Measurements from ENCODE around the gene GAS2L1.

The GAS2L1 gene

DNA sequence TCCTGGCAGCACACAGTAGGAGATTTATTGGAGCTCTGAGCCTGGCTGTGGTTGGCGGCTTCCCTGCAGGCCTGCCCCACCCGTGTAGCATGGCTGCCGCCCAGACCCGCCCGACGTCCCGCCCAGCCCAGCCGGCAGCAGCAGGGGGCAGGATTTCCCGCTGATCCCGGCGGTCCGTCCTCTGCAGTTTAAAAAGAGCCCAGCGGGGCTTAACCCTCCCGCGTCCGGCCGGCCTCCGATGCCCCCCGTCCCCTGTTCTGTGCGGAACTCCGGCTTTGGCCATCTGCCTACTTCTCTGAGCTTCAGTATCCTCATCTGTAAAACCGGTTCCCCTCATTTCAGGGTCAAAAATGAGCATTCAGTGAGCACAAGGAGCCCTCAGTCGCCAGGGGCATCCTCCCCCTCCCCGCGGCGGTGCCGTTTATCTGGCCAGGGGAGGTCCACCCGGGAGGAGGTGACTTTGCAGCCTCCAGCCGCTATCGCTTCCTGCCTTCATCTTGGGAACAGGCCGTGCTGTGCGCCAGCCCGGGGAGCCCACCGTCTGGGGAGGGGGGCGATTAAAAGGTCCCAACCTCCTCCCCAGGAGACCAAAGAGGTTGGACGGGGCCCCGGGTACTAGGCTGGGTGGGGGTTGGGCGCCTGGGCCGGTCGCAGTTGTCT lies at the start of gene GAS2L1:
GAS2L1 (plus strand) TSS at position 476 of the 660 bp plus-strand sequence. CDS start 1,456 bp downstream, outside the sequence.
- peak; percentile 64 to 76 for DNase-seq

DNA sequence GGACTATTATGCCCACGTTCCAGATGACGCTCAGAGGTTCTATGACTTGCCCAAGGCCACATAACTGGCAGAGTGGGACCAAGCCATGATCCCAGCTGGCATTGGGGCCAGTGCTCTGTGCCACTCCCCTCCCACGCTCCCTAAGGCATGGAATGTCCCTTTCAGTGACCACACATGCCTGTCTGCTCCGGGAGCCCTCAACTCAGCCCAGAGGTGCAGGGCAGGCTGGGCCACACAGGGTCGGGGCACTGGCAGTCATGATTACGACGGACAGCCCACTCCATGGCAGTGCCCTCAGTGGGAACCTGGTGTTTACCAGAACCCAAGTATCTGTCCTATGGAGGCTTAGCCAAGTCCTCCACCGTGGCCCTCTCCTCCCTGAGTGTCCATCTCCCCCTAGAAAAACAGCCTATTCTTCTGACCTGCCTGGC lies 48.7 kb upstream of the GAS2L1 start:
- DNase-seq: no peak

DNA sequence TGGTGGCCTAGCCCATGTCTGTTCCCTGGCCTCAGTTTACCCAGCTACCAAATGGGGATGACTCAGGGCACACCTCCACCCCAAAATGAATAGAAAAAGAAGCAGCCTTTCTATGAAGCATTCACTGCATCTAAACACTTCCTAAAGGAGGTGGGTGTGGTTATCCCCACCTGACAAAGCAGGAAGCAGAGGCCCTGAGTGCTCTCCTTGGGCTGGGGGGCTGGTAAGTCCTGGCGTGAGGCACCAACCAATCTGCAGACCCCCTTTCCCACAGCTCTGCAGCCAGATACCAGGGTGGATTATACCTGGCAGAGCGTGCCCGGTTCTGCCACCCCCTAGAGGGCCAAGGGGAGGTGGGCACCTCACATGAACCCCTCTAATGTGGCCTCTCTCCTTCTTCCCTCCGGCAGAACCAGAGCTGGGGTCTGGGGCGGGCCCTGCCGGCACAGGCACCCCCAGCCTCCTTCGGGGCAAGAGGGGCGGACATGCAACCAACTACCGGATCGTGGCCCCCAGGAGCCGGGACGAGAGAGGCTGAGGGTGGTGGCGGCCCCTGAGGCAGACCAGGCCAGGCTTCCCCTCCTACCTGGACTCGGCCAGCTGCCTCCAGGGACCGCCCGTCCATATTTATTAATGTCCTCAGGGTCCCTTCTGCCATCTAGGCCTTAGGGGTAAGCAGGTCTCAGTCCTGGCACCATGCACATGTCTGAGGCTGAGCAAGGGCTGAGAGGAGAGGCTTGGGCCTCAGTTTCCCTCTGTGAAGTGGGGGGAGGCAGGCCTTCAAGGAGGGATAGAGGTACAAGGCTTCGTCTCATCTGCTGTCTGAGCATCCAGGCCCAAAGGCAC lies 47.8 kb upstream of the GAS2L1 start:
- no peak for DNase-seq

DNA sequence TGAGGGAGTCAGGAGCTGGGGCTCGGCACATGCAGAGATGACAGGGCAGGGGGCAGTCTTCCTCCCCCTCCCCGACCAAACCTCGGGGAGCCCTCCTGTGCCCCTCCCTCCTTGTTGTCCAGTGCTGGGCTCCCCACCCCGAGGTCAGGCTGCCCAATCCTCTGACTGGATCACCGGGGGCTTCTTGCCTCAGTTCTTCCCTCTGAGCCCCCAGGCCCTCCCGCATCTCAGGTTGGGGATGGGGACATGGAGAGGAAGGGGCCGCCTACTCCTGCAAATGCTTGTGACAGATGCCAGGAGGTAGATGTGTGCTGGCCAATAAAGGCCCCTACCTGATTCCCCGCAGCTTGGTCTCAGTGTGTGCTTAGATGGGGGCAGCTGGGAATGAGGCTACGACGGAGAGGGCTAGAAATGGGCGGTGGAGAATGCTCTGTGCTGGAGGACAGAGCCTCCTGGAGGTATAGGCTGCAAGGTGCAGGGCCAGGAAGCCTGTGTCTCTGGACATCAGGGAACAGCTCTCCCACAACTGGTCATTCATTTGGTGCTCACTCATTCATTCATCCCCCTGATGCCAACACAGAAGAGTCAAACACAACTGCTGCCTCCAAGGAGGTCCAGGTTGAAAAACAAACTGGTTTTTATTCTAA lies 47.1 kb upstream of the GAS2L1 start:
- DNase-seq: no peak

DNA sequence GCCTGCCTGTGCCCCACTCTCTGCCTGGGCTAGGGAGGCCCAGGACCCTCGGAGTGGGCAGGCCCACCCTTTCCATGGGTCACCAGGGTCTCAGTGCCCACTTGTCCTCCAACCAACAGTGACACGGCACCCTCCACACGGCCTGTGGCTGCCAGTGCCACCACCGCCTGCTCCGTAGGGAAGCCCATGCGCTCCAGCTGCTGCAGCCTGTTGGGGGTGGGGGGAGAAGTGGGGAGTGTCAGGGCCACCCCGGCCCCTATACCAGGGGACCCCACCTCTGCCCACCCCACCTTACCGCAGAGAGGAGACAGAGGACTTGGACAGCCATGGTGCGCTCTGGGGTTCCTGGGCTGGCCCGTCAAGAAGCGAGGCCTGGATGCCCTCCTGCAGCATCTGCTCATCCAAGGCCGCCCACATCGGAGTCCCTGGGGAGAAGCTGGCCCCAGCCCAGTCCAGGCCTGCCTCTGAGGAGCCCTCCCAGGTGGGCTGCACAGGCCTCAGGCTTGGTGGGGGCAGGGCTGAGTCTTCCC lies 46.4 kb upstream of the GAS2L1 start:
- no peak for DNase-seq

DNA sequence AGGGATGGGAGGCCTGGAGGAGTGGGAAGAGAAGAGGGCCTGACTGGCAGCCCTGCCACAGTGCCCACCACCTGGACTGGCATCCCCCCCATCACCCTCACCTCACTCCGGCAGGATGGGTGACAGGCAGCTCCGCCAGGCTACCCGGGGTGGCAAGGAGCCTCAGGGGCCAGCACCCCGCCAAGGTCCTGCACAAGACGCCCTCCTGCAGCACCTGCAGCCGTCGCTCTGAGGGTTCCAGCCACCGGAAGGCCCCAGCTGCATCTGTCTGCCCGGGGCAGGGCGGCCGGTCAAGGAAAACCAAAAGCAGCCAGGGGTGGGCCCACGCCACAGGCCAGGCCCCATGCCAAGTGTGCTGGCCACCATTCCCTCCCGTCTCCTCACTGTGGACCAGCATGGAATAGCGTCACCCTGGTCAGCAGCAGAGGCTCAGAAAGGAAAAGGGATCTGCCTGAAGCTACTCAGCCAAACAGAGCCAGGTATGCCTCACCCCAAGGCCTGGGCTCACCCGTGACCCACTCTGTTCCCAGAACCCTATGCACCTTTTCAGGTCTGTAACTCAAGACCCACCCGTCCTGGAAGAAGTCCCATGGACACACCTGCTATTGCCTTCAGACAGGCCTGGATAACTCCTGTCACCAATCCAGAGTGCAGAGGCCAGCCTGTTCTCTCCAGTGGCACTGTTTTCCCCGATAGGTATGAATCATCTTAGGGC lies 45.7 kb upstream of the GAS2L1 start:
- DNase-seq: no peak

DNA sequence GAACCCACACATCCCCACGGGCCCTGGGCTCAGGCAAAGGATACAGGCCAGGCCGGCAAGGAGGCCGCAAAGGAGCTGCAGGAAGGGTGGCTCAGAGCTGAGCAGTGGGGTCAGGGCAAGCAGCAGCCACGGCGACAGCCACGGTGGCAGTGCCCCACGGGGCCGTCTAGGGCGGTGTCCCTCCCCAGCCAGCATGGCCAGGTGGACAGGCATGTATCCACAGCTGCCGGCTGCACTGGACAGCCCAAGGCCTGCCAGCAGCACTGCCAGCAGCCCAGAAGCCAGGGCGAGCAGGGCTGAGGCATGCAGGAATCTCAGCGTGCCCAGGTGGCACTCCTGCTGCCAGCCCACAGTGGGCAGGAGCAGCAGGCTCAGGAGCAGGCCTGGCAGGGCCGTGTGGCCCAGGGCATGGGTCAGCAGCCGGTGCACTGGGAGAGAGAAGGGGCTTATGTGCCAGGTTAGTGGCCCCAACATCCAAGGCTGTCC lies 42.6 kb upstream of the GAS2L1 start:
- DNase-seq: no peak

DNA sequence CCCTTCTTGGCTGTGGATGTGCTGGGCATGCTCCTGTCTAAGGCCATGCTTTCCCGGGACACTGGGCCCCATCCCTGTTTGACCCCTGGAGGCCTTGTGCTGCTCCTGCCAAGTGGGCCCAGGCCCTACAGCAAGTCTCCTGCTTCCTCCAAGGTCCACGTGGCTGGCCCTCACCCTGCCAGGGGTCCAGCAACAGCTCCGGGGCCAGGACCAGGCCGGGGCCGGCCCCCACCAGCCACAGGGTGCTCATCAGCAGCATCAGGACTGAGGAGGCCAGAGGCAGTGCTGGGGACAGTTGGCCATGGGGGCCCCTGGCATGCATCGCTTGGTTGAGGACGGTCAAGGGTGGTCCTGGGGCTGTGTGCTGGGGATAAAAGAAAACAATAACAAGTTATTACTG lies 41.1 kb upstream of the GAS2L1 start:
- no peak for DNase-seq

DNA sequence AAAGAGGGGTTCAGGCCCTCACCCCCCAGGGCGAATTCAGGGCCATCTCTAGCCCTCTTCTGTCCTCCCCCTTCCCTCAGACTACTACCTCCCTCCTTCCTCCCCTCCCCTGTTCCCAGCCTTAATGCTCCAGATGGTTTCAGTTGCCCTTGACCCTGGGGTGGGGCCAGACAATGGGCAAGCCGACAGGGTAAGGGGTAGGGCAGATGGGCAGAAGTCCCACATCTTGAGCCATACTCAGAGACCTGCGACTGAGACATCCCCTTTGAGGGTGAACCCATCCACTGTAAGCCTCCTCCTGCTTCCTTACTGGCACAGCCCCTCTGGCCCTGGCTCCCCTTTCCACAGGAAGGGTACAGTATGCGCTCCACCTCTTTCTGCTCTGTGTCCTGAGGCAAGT lies 40.5 kb upstream of the GAS2L1 start:
- no peak for DNase-seq

DNA sequence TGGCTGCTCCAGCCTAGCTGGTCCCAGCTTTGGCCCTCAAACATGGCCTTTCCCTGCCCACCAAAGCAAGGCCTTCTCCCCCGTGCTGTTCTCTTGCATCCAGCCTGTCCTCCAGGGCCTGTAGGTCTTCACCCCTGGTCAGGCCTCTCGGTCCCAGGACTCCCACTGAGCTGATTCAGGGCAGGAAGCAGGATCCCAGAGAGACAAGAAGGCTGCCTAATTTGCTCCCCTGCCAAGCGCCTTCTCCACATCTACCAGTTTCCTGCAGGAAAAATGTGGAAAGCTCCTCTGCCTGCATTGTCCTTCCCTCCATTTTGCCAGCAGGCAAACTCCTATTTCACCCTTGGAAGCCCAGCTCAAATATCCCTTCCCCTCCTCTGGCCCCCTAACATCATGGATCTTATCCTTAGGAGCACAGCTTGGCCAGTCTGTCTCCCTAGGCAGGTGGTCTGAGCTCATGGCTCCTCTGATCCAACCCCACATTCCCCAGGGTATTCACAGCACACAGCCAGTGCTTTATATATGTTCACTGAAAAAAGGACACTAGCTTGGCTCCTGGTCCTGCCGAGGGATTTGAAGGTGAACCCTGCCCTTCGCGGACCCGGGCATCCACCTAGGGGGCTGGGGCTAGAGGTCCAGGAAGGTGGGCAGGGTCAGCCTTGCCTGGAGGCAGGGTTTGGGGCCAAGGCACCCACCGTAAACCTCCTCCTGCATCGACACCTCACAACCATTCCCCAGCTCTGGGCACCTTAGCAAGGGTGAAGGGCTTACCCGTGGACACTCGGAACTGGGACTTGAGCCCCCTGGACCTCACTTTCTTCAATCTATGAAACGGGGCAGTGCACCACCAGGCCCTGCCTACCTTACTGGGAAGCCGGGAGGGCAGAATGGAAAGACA lies 39.6 kb upstream of the GAS2L1 start:
- no peak for DNase-seq

DNA sequence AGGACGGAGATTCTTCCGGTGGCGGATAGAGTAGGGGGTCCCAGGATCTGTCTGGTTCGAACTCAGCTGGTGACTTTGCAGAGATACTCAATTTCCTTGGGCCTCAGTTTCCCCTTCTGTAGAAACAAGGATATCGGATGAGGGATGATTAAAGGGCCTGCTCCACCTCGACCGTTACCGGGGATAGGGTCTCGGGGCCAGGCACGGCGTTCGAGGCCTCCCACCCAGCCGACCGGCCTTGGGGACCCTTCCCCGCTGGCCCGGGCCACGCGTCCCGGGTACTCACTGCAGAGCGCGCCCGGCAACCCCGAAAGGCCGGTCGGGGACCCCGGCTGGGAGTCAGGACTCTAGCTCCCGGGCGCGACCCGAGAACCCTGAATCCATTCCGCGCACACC lies 39.0 kb upstream of the GAS2L1 start:
- DNase-seq: no peak

DNA sequence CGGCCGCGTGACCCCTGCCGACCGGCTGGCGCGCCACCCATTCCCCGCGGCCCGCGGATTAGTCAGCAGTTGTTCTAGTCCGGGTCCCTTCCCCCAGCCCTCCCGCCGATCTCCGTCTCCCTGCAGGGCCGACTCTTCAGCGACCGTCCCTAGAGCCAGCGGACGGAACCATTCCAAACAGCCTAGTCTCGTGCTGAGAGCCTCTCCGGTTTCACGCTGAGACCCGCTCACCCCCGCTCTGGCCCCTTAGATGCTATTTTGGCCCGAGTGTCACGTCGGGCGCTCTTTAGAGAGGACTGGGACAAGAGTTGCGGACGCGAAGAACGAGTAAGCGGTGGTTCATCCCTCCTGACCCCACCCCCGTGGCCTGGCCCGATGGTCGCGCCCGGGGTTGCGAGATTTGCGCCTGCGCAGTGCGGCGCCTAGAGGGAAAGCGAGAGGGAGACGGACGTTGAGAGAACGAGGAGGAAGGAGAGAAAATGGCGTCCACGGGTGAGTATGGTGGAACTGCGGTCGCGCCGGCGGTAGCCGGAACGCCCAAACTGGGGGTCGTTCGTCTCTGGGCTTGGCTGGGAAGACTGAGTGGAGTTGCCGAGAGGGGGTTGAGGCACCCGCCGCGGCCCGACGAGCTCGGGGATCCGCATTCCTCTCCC lies 38.5 kb upstream of the GAS2L1 start, which contains the start of the genes EWSR1 and RHBDD3:
EWSR1 (plus strand) TSS at position 411 of the 653 bp plus-strand sequence; CDS start at position 480, 69 bp downstream.
RHBDD3 (minus strand) TSS at position 124 of the 653 bp plus-strand sequence. CDS start 2,355 bp downstream, outside the sequence.
- peak; percentile 88 to 92 for DNase-seq

DNA sequence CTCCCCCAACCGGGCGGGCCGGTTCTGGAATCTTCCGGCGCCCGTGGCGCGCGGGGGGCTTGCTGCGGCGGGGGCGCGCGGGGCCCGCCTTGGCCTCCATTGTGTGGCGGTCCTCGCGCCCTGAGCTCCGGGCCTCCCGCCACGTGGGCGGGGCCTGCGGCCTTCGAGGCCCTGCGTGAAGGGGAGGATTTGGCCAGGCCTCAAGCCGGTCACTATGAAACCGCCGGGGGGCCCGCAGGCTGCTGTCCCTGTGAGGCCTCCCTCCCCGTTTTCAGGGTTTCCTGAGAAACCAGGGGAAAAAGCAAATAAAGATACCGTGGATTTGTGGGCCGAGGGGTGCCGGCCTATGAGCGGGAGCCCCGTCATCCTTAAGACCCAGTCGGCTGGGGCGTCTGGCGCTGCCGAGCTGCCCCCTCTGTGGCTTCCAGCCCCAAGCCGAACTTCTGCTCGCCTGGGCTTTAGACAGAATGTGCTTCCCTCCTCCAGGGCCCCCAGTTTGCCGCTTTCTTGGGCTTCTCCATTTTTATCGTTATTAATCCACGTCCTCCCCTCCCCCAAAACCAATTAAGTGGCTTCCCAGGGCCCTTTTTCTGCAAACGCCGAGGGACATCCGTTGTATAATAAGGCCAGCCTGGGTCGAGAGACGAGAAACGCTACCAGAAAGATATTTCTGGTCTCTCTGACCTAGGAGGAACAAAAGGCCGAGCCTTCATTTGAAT lies 37.8 kb upstream of the GAS2L1 start:
- DNase-seq: no peak

DNA sequence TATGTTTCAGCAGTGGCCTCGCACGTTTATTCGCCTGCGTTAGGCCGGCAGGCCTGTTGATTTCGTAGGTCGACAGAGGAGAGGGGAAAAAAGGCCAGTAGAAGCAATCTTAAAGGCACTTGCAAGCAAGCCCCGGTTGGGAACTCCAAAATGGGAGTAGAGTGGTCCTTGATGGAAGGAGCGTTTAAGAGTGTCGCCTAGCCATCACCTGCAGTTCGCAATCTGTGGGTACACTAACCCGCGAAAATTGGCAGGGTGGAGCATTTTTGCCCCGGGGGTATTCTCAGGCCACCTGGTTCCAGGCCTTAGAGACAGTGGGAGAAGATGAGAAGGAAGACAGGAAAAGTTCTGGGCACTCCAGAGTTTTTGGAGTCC lies 37.2 kb upstream of the GAS2L1 start:
- DNase-seq: no peak

DNA sequence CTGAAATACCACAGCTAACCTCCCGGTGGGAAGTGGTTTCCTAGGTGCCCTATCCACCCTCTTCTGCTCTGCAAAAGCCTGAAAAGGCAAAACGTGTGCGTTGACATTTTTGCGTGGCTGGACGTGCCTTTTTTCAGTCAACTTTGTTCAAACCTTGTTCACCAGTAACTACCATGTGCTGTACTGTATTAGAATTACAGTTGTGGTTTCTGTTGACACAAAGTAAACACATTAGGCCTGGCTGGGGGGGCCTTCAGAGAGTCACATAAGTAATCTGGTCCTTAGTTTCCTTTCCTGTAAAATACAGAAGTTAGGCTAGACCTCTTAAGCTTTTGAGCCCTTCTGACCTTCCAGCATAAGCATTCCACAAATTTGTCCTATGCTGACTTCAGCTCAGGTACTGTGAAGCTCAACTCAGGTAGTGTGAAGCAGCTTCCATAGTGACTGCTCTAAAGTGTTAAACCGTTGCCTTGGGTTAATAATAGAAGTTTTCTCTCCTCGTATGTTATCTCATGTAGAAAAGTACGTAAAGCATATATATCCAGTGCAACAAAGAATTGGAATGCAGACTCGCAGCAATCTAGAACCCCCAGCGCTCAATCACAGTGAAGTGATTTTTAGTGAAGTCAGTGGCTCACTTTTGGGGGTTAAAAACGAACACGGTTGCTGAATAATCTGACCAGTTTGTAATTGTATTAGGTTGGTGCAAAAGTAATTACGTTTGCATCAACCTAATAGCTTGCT lies 36.5 kb upstream of the GAS2L1 start:
- no peak for DNase-seq

DNA sequence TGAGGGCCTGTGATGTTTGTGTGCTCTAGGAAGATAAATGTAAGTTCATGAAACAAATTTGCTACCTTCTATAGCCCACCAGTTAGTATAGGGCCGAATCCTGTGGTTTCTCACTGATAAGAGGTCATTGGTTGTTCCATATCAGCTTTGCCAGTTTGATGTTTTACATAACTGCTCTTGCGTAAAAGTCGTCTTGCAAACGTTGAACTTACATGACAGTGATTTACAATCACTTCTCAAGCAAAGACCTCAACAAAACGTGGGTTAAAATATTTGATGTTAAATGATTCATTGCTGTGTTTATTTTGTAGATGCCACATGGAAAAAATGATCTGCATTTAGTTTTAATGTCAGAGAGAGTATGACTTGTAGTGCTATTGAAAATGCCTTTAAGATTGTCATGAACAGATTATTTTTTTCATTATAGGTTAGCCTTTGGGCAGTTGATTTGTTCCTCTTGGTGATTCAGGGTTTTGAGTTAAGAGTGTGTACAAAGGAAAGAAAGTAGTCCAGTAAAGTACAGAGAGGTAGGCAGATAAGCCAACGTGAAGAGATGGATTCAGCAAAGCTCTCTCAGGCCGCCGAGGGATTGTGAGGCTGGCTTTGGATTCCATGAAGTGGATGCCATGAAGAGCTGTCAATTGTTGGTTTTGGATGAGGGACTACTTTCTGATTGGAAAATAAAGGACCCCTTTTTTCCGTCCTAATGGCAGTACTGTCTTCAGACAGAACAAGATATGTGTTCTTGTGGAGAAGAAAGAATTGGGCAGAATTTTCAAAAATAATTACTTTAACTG lies 35.8 kb upstream of the GAS2L1 start:
- no peak for DNase-seq

DNA sequence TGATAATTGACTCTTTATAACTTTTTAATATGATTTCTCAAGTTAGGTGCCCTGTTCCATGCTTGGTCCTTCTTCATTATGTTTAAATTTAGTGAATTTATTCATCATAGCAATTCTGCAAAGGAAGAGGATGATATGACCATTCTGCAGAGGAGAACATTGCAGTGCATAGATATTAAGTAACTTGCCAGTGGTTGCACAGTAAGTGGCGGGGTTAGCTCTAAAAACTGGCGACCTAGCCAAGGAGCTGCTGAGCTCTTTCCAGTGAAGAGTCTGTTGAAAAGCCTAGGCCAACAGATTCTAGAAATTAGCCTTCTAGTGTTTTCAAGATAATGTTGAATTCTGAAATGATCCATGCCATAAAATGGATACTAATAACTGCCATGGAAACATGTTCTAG lies 33.8 kb upstream of the GAS2L1 start:
- DNase-seq: no peak

DNA sequence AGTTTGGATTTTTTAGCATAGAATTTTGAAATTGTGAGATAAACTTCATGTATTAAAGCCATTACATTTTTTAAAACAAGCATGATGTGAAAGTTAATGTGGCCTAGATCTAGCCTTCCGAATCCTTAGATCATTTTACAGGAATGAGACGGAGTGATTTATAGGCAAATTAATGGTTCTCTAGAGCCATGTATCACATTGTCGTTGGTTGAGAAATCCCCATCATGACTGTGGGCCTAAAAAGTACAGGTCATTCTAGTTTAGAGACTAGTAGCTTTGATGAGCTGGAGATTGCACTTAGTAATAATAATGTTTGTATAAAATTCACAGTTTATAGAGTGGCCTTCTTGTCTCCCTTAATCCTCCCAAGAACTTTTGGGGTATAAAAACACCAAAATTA lies 31.3 kb upstream of the GAS2L1 start:
- DNase-seq: no peak
